Activated CD4-positive, alpha-beta T cell treated with anti-CD3 and anti-CD28 coated beads for 36 hours (primary cell): ENCODE measurements around the gene PDGFD. TPM values are rescaled to one million over a fixed set of nuclear protein-coding genes. Genes with fewer than 3 reads are reported as not detected.

Experiments used
- ATAC-seq: fragments of 200-7000 bp; cut with Tn5 transposase; one replicate; pipeline ENCODE4 v1.10.0; 2021; ENCODE audit warnings: mild to moderate bottlenecking, moderate library complexity
- CTCF ChIA-PET: fragments of 350-600 bp; sonication (Branson Sonifier 250); formaldehyde crosslinking; loops from one replicate; lab custom pipeline; 2021; ENCODE audit warnings: antibody characterized with exemption; lab: Charles Lee
- POLR2A ChIA-PET: fragments of 350-600 bp; sonication (Branson Sonifier 250); formaldehyde crosslinking; loops from one replicate; lab custom pipeline; 2021; ENCODE audit warnings: antibody characterized with exemption, inconsistent platforms; lab: Charles Lee
- DNase-seq: peaks from one replicate; pipeline ENCODE4 v3.0.0-alpha.2; 2020
- H3K27ac Mint-ChIP-seq: one replicate; pipeline ENCODE4 v1.8.0; 2021; ENCODE audit warnings: mixed read lengths
- H3K27me3 Mint-ChIP-seq: one replicate; pipeline ENCODE4 v1.8.0; 2021; ENCODE audit warnings: mixed read lengths
- H3K36me3 Mint-ChIP-seq: one replicate; pipeline ENCODE4 v1.8.0; 2021; ENCODE audit warnings: low read depth, mixed read lengths
- H3K4me1 Mint-ChIP-seq: one replicate; pipeline ENCODE4 v1.8.0; 2021; ENCODE audit warnings: mixed read lengths
- H3K4me3 Mint-ChIP-seq: one replicate; pipeline ENCODE4 v1.8.0; 2021; ENCODE audit warnings: mild to moderate bottlenecking, moderate library complexity, mixed read lengths
- H3K9me3 Mint-ChIP-seq: one replicate; pipeline ENCODE4 v1.8.0; 2021; ENCODE audit warnings: low read depth, mixed read lengths
- intact Hi-C, 2 experiments: fragments of 100-400 bp; cut with DNase I in 1 of 2; cut with micrococcal nuclease in 1 of 2; formaldehyde crosslinking; loops; one replicate each; pipeline versions ENCODE4 v1.14.2 to v1.15.1; 2022 to 2024; cut with DNase I, micrococcal nuclease
- total RNA-seq, 2 experiments: library from RNA; stranded (reverse); gene quantifications; one replicate each; pipeline ENCODE4 v1.2.3, GENCODE V29; 2021

PDGFD gene
- total RNA-seq, 2 experiments from 2014 or later: not detected

- no peak for ATAC-seq
- H3K27me3 Mint-ChIP-seq: no peaks in the 10 kb centered on the region
- CTCF ChIA-PET: no interaction called here
- H3K36me3 Mint-ChIP-seq: no peaks in the 10 kb centered on the region
- H3K27ac Mint-ChIP-seq: no peak overlapping the region
- peaks cover 2% of the 10 kb centered on the region for H3K9me3 Mint-ChIP-seq
- no peak overlapping the region for H3K4me3 Mint-ChIP-seq
- POLR2A ChIA-PET: no interaction called here
- H3K4me1 Mint-ChIP-seq: no peaks in the 10 kb centered on the region
- intact Hi-C loops: no loop called here
- no peak for DNase-seq
These were observed 265.9 kb downstream of the PDGFD start for GRCh38 chr11:103898065-103898464.

GRCh38 chr11:103897160-103897936 is 266.6 kb downstream of the PDGFD start:
- Mint-ChIP-seq H3K27me3 (no peaks in the 10 kb centered on the region), H3K4me1 (no peaks in the 10 kb centered on the region), H3K9me3 (peaks cover 2% of the 10 kb centered on the region), H3K36me3 (no peaks in the 10 kb centered on the region), H3K27ac (no peak overlapping the region), H3K4me3 (no peak overlapping the region)
- POLR2A ChIA-PET: no interaction called here
- CTCF ChIA-PET: no interaction called here
- no peak for DNase-seq
- no peak for ATAC-seq
- intact Hi-C loops: no loop called here

DNA sequence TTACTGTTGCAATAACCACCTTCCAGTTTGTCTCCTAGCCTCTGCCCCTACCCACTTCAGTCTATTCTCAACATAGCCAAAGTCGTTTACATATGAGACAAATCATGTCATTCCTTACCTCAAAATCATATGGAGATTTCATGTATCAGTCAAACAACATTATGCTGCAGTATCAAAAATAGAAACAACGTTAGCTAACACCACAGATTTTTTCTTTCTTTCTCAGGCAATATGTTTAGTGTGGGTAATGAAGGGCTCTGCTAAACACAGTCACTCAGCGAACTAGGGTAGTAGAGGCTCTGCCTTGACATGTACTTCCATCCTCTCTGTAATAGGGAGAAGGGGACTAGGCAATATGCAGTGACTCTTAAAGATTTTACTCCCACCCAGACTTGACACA is 268.8 kb downstream of the PDGFD start:
- Mint-ChIP-seq H3K4me3 (no peak overlapping the region), H3K27me3 (no peaks in the 10 kb centered on the region), H3K4me1 (no peaks in the 10 kb centered on the region), H3K9me3 (no peaks in the 10 kb centered on the region), H3K27ac (no peak overlapping the region), H3K36me3 (no peaks in the 10 kb centered on the region)
- ATAC-seq (no peak), DNase-seq (no peak)
- intact Hi-C loops: no loop called here
- ChIA-PET CTCF (no interaction called here), POLR2A (no interaction called here)

- H3K9me3 Mint-ChIP-seq: no peaks in the 10 kb centered on the region
- ChIA-PET CTCF (no interaction called here), POLR2A (no interaction called here)
- no peak overlapping the region for H3K27ac Mint-ChIP-seq
- no peak for ATAC-seq
- no peak for DNase-seq
- no peaks in the 10 kb centered on the region for H3K27me3 Mint-ChIP-seq
- H3K4me3 Mint-ChIP-seq: no peak overlapping the region
- H3K4me1 Mint-ChIP-seq: no peaks in the 10 kb centered on the region
- H3K36me3 Mint-ChIP-seq: no peaks in the 10 kb centered on the region
- intact Hi-C loops: no loop called here
These were observed 269.3 kb downstream of the PDGFD start for GRCh38 chr11:103894673-103895072.

DNA sequence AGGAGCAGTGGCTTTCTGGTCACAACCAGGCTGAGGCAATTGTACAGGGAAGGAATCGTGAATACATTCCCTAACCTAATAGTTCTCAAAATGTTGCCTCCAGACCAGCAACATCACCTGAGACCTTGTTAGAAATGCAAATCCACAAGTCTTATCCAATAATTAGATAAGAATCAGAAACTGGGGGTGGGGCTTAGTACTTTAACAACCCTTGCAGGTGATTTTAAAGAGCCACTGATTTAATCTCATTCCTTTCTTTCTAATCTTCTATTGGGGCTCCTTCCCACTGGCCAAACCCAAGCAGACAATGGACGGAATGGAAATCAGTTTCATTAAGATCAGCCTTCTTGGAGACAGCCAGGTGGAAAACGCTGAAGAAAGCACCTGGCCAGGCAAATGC is 269.9 kb downstream of the PDGFD start:
- Mint-ChIP-seq H3K36me3 (no peaks in the 10 kb centered on the region), H3K4me3 (no peak overlapping the region), H3K27me3 (no peaks in the 10 kb centered on the region), H3K4me1 (no peaks in the 10 kb centered on the region), H3K9me3 (no peaks in the 10 kb centered on the region), H3K27ac (no peak overlapping the region)
- POLR2A ChIA-PET: no interaction called here
- CTCF ChIA-PET: no interaction called here
- DNase-seq (no peak), ATAC-seq (no peak)
- intact Hi-C loops: no loop called here

DNA sequence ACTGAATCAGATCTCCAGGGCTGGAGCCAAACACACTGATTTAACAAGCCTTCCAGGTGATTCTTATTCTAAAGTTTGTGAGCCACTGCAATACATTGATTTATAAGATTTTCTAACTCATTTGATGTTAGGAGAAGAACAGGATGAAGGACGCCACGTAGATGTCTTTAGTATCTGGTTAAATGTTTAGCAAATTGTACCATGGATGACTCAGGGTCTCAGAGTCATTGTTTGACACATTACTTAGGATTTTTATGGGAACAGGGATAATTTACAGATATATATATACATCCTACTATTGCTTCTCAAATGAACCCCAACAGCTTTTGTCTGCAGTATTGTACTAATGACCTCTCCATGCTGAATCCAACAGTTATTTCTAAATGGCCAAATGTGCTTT is 270.6 kb downstream of the PDGFD start:
- H3K36me3 Mint-ChIP-seq: no peaks in the 10 kb centered on the region
- ChIA-PET CTCF (no interaction called here), POLR2A (no interaction called here)
- H3K4me3 Mint-ChIP-seq: no peak overlapping the region
- intact Hi-C loops: no loop called here
- H3K9me3 Mint-ChIP-seq: no peaks in the 10 kb centered on the region
- H3K27ac Mint-ChIP-seq: no peak overlapping the region
- no peak for DNase-seq
- no peaks in the 10 kb centered on the region for H3K27me3 Mint-ChIP-seq
- H3K4me1 Mint-ChIP-seq: no peaks in the 10 kb centered on the region
- no peak for ATAC-seq

DNA sequence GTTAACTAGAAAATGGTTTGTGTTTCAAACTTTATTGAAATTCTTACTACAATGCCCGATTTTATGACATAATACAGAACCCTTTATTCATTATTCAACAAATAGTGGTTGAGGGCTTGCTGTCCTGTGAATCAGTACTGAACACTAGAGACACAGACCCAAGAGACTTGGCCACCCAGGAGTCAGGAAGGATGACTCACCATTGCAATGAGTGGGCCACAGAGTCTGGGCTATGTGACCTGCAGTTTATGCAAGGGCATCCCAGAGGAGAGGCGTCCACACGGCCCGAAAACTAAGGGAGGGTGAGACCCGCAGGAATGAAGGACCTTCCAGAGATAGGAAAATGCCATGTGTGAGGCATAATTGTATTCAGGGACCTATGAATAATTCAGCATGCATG is 271.3 kb downstream of the PDGFD start:
- POLR2A ChIA-PET: no interaction called here
- Mint-ChIP-seq H3K9me3 (no peaks in the 10 kb centered on the region), H3K4me1 (no peaks in the 10 kb centered on the region), H3K36me3 (no peaks in the 10 kb centered on the region), H3K27ac (no peak overlapping the region), H3K27me3 (no peaks in the 10 kb centered on the region), H3K4me3 (no peak overlapping the region)
- no peak for DNase-seq
- intact Hi-C loops: no loop called here
- CTCF ChIA-PET: no interaction called here
- ATAC-seq: no peak

GRCh38 chr11:103890654-103891053 is 273.3 kb downstream of the PDGFD start:
- no peak overlapping the region for H3K4me3 Mint-ChIP-seq
- H3K27me3 Mint-ChIP-seq: no peaks in the 10 kb centered on the region
- ATAC-seq: no peak
- no peaks in the 10 kb centered on the region for H3K4me1 Mint-ChIP-seq
- intact Hi-C loops: no loop called here
- no peaks in the 10 kb centered on the region for H3K9me3 Mint-ChIP-seq
- H3K27ac Mint-ChIP-seq: peak overlapping the region; percentile 17
- POLR2A ChIA-PET: no interaction called here
- DNase-seq: no peak
- CTCF ChIA-PET: no interaction called here
- no peaks in the 10 kb centered on the region for H3K36me3 Mint-ChIP-seq

GRCh38 chr11:103889679-103890078 is 274.3 kb downstream of the PDGFD start:
- no peaks in the 10 kb centered on the region for H3K36me3 Mint-ChIP-seq
- H3K4me3 Mint-ChIP-seq: no peak overlapping the region
- ChIA-PET POLR2A (no interaction called here), CTCF (no interaction called here)
- no peak overlapping the region for H3K27ac Mint-ChIP-seq
- intact Hi-C loops: no loop called here
- H3K27me3 Mint-ChIP-seq: no peaks in the 10 kb centered on the region
- ATAC-seq (no peak), DNase-seq (no peak)
- no peaks in the 10 kb centered on the region for H3K4me1 Mint-ChIP-seq
- no peaks in the 10 kb centered on the region for H3K9me3 Mint-ChIP-seq

GRCh38 chr11:103888541-103888951 is 275.4 kb downstream of the PDGFD start:
- Mint-ChIP-seq H3K27ac (no peak overlapping the region), H3K4me3 (no peak overlapping the region), H3K4me1 (no peaks in the 10 kb centered on the region), H3K36me3 (no peaks in the 10 kb centered on the region), H3K9me3 (no peaks in the 10 kb centered on the region), H3K27me3 (no peaks in the 10 kb centered on the region)
- ChIA-PET CTCF (no interaction called here), POLR2A (no interaction called here)
- intact Hi-C loops: no loop called here
- ATAC-seq: no peak
- no peak for DNase-seq

GRCh38 chr11:103887001-103887658 is 276.8 kb downstream of the PDGFD start:
- POLR2A ChIA-PET: no interaction called here
- intact Hi-C loops: no loop called here
- H3K9me3 Mint-ChIP-seq: no peaks in the 10 kb centered on the region
- no peak for DNase-seq
- no peak overlapping the region for H3K27ac Mint-ChIP-seq
- ATAC-seq: no peak
- H3K36me3 Mint-ChIP-seq: no peaks in the 10 kb centered on the region
- CTCF ChIA-PET: no interaction called here
- no peak overlapping the region for H3K4me3 Mint-ChIP-seq
- no peaks in the 10 kb centered on the region for H3K27me3 Mint-ChIP-seq
- H3K4me1 Mint-ChIP-seq: no peaks in the 10 kb centered on the region

GRCh38 chr11:103883856-103884255 is 280.1 kb downstream of the PDGFD start:
- DNase-seq (no peak), ATAC-seq (no peak)
- no peaks in the 10 kb centered on the region for H3K4me1 Mint-ChIP-seq
- H3K27ac Mint-ChIP-seq: no peak overlapping the region
- intact Hi-C loops: no loop called here
- CTCF ChIA-PET: no interaction called here
- no peak overlapping the region for H3K4me3 Mint-ChIP-seq
- POLR2A ChIA-PET: no interaction called here
- no peaks in the 10 kb centered on the region for H3K27me3 Mint-ChIP-seq
- H3K36me3 Mint-ChIP-seq: no peaks in the 10 kb centered on the region
- no peaks in the 10 kb centered on the region for H3K9me3 Mint-ChIP-seq
